Measurements from ENCODE around the gene CIRBP. TPM values are rescaled to one million over a fixed set of nuclear protein-coding genes. Genes with fewer than 3 reads are reported as not detected.

CIRBP gene
- total RNA-seq, 4 donors from 2014 or later = 389 to 640 (median 576) TPM

GRCh38 chr19:1283917-1284292, 14.8 kb downstream of the CIRBP start:
- Histone ChIP-seq H3K4me3 (no peak overlapping the region), H3K27ac (peak overlapping the region in 1 of 4 donors; percentile 62)

GRCh38 chr19:1284293-1284978, 15.3 kb downstream of the CIRBP start:
- H3K9me3 ChIP-seq = no peaks in the 10 kb centered on the region
- TF ChIP-seq EP300 (IDR thresholded peaks at IDR 0.05) (no peak), CTCF (IDR thresholded peaks at IDR 0.05) (no peak), POLR2A (IDR thresholded peaks at IDR 0.05) (no peak)
- H3K4me3 ChIP-seq = no peak overlapping the region
- peaks cover 0 to 26% (median 0%) of the 10 kb centered on the region in 4 donors for H3K4me1 ChIP-seq
- 71 to 74% methylated on average over 14 to 20 of the region's 20 CpGs for WGBS, 2 donors
- H3K36me3 ChIP-seq = peaks cover 0 to under 1% (median 0%) of the 10 kb centered on the region in 3 donors
- H3K27ac ChIP-seq = peak overlapping the region in 1 of 4 donors; percentile 64
- no peak for DNase-seq (ENCODE audit: low spot score in 2 of 2)
- H3K27me3 ChIP-seq = peaks cover 0 to 61% of the 10 kb centered on the region in 2 donors

More at GRCh38 chr19:1283917-1284292, 14.8 kb downstream of the CIRBP start:
- peaks cover 0 to 26% (median 0%) of the 10 kb centered on the region in 4 donors for H3K4me1 ChIP-seq
- H3K36me3 ChIP-seq = peaks cover 0 to 5% (median 0%) of the 10 kb centered on the region in 3 donors
- no peaks in the 10 kb centered on the region for H3K9me3 ChIP-seq
- DNase-seq (ENCODE audit: low spot score in 2 of 2) = no peak
- TF ChIP-seq POLR2A (IDR thresholded peaks at IDR 0.05) = no peak
- H3K27me3 ChIP-seq = peaks cover 0 to 56% of the 10 kb centered on the region in 2 donors
- WGBS, 2 donors = 85 to 92% methylated on average over 8 to 12 of the region's 12 CpGs

- no peaks in the 10 kb centered on the region for H3K9me3 ChIP-seq
- no peak for DNase-seq (ENCODE audit: low spot score in 2 of 2)
- H3K27me3 ChIP-seq = peaks cover 0 to 69% of the 10 kb centered on the region in 2 donors
- peaks cover 0 to 22% (median 0%) of the 10 kb centered on the region in 4 donors for H3K4me1 ChIP-seq
- no peak overlapping the region for H3K4me3 ChIP-seq
- peak overlapping the region in 1 of 4 donors; percentile 64 for H3K27ac ChIP-seq
- no peak for TF ChIP-seq EP300 (IDR thresholded peaks at IDR 0.05)
- no peak for TF ChIP-seq CTCF (IDR thresholded peaks at IDR 0.05)
- TF ChIP-seq POLR2A (IDR thresholded peaks at IDR 0.05) = no peak
- H3K36me3 ChIP-seq = no peaks in the 10 kb centered on the region
- 29 to 47% methylated on average over 14 to 33 of the region's 51 CpGs for WGBS, 2 donors
Observed at GRCh38 chr19:1284979-1285736, 16.0 kb downstream of the CIRBP start.

- peaks cover 0 to 22% (median 0%) of the 10 kb centered on the region in 4 donors for H3K4me1 ChIP-seq
- peak within 1 kb of the TSS in 1 of 4 donors; percentile 64 for H3K27ac ChIP-seq
- DNase-seq (ENCODE audit: low spot score in 2 of 2) = no peak
- H3K36me3 ChIP-seq = no peaks in the 10 kb centered on the region
- peaks cover 0 to 76% of the 10 kb centered on the region in 2 donors for H3K27me3 ChIP-seq
- WGBS, 2 donors = 0 to 1% methylated on average over 11 to 18 of the region's 113 CpGs
- no peaks in the 10 kb centered on the region for H3K9me3 ChIP-seq
- H3K4me3 ChIP-seq = peak within 1 kb of the TSS in 2 of 4 donors; percentile 11 to 37
- TF ChIP-seq CTCF (IDR thresholded peaks at IDR 0.05) (no peak), POLR2A (IDR thresholded peaks at IDR 0.05) (no peak), EP300 (IDR thresholded peaks at IDR 0.05) (no peak)
Observed at GRCh38 chr19:1285737-1286360, 16.7 kb downstream of the CIRBP start, which contains the start of gene EFNA2. EFNA2 (plus strand) TSS chr19:1285873; CDS start chr19:1286169, 296 bp downstream.

- TF ChIP-seq EP300 (IDR thresholded peaks at IDR 0.05) (no peak), POLR2A (IDR thresholded peaks at IDR 0.05) (no peak), CTCF (IDR thresholded peaks at IDR 0.05) (no peak)
- Histone ChIP-seq H3K36me3 (no peaks in the 10 kb centered on the region), H3K9me3 (no peaks in the 10 kb centered on the region), H3K4me3 (peak overlapping the region in 2 of 4 donors; percentile 11 to 37), H3K27me3 (peaks cover 0 to 84% of the 10 kb centered on the region in 2 donors), H3K4me1 (peaks cover 0 to 22% (median 0%) of the 10 kb centered on the region in 4 donors), H3K27ac (peak overlapping the region in 1 of 4 donors; percentile 51)
- DNase-seq (ENCODE audit: low spot score in 2 of 2) = no peak
- WGBS, 2 donors = 22 to 30% methylated on average over 21 to 31 of the region's 38 CpGs
Observed at GRCh38 chr19:1286487-1287353, 17.6 kb downstream of the CIRBP start.
